ENCODE results near the gene MAP2K6. TPM values are rescaled to one million over a fixed set of nuclear protein-coding genes. Genes with fewer than 3 reads are reported as not detected.

The MAP2K6 gene
- total RNA-seq, 1 experiment from 2014 or later = 17.7 TPM

GRCh38 chr17:69425978-69426377 is 11.5 kb downstream of the MAP2K6 start:
- Mint-ChIP-seq H3K4me3 (peak overlapping the region in 1 of 2 experiments; percentile 23; a peak in 1 of 5 replicates), H3K27me3 (ENCODE audit: low read depth) (no peaks in the 10 kb centered on the region), H3K27ac (peak overlapping the region in 2 of 3 experiments; percentile 24 to 59; a peak in 5 of 7 replicates), H3K9me3 (no peaks in the 10 kb centered on the region; a peak in 1 of 5 replicates), H3K36me3 (ENCODE audit: insufficient read depth in 1 of 3, low read depth in 3 of 3) (peaks cover 2 to 8% (median 3%) of the 10 kb centered on the region in 3 experiments; a peak in 6 of 7 replicates), H3K4me1 (peaks cover 59 to 70% of the 10 kb centered on the region in 2 experiments)
- Histone ChIP-seq H3K9me3 (ENCODE audit: control insufficient read depth, low read depth, low read length) (no peaks in the 10 kb centered on the region), H3K4ac (ENCODE audit: low read depth, low read length) (no peak overlapping the region), H3K18ac (ENCODE audit: insufficient read length, low read depth, low read length) (no peak overlapping the region), H3K27ac (ENCODE audit: insufficient read length, low read depth, low read length) (no peak overlapping the region), H3K79me1 (ENCODE audit: insufficient read depth, low read depth, low read length, poor library complexity, severe bottlenecking) (no peaks in the 10 kb centered on the region), H4K8ac (replicated peaks; ENCODE audit: insufficient read length, low read depth, low read length) (no peak overlapping the region), H3K23ac (ENCODE audit: insufficient read length, low read depth, low read length) (no peak overlapping the region), H4K20me1 (ENCODE audit: control insufficient read depth, insufficient read depth, insufficient read length) (no peaks in the 10 kb centered on the region), H3K79me2 (ENCODE audit: insufficient read depth, low read length) (peaks cover 2% of the 10 kb centered on the region; the same call in 1 of the 2 replicates), H2BK15ac (ENCODE audit: low read depth, low read length) (no peak overlapping the region), H2BK12ac (ENCODE audit: insufficient read length, low read depth, low read length) (no peak overlapping the region), H4K91ac (ENCODE audit: insufficient read length, low read depth, low read length) (no peak overlapping the region), H2BK120ac (ENCODE audit: low read depth, low read length, poor library complexity, severe bottlenecking) (no peak overlapping the region), H4K5ac (ENCODE audit: insufficient read length, low read depth, low read length) (no peak overlapping the region), H3K4me1 (ENCODE audit: insufficient read depth, low read length) (peaks cover 12% of the 10 kb centered on the region), H2AK5ac (ENCODE audit: insufficient read length, low read length) (no peak overlapping the region), H3K56ac (ENCODE audit: insufficient read length, low read depth, low read length) (no peak overlapping the region), H3K14ac (ENCODE audit: insufficient read depth, low read length) (no peak overlapping the region), H3T11ph (ENCODE audit: low read length) (no peak overlapping the region), H3K9ac (ENCODE audit: extremely low read depth, insufficient read length, low read length) (no peak overlapping the region), H2AFZ (ENCODE audit: low read length) (no peak overlapping the region), H2BK5ac (ENCODE audit: insufficient read length, low read length) (no peak overlapping the region), H3K23me2 (ENCODE audit: insufficient read length, low read depth, low read length, poor library complexity, severe bottlenecking) (no peaks in the 10 kb centered on the region), H3K4me2 (ENCODE audit: insufficient read depth, insufficient read length, low read length) (no peak overlapping the region), H2BK20ac (ENCODE audit: low read depth, low read length, poor library complexity, severe bottlenecking) (no peak overlapping the region), H3K27me3 (ENCODE audit: insufficient read depth, low read length) (no peaks in the 10 kb centered on the region)
- no peak for TF ChIP-seq CTCF (conservative IDR thresholded peaks at IDR 0.05)
- WGBS (ENCODE audit: extremely low coverage, insufficient read length, low lambda C conversion rate) = no CpG with 5 or more reads among the region's 3 CpGs
- no peak for DNase-seq
